Measurements from ENCODE around the gene AIFM3.

DNA sequence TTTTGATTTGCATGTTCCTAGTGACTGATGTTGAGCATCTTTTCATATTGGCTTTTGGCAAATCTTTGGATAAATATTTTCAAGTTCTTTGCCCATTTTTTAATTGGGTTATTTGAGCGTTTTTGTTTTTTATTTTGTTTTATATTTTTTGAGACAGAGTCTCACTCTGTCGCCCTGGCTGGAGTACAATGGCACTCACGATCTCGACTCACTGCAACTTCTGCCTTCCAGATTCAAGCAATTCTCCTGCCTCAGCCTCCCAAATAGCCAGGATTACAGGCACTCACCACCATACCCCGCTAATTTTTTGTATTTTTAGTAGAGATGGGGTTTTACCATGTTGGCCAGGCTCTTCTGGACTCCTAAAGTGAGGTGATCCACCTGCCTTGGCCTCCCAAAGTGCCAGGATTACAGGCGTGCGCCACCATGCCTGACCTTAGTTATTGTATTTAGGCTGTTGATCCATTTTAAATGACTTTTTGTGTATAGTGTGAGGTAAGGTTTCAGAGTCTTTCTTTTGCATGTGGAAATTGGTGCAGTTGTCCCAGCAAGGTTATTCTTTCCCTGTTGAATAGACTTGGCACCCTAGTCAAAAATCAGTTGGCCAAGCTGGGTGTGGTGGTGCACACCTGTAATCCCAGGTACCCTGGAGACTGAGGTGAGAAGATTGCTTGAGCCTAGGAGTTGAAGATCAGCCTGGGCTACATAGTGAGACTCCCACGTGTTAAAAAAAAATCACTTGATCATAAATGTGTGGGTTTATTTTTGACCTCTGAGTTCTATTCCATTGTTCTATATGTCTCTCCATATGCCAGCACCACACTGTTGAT, 23.7 kb upstream of the AIFM3 start:
- TF ChIP-seq, protein P1, sequence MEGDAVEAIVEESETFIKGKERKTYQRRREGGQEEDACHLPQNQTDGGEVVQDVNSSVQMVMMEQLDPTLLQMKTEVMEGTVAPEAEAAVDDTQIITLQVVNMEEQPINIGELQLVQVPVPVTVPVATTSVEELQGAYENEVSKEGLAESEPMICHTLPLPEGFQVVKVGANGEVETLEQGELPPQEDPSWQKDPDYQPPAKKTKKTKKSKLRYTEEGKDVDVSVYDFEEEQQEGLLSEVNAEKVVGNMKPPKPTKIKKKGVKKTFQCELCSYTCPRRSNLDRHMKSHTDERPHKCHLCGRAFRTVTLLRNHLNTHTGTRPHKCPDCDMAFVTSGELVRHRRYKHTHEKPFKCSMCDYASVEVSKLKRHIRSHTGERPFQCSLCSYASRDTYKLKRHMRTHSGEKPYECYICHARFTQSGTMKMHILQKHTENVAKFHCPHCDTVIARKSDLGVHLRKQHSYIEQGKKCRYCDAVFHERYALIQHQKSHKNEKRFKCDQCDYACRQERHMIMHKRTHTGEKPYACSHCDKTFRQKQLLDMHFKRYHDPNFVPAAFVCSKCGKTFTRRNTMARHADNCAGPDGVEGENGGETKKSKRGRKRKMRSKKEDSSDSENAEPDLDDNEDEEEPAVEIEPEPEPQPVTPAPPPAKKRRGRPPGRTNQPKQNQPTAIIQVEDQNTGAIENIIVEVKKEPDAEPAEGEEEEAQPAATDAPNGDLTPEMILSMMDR (conservative IDR thresholded peaks at IDR 0.05; ENCODE audit: low read depth, low read length) = no peak
- no peak for TF ChIP-seq POLR2A (IDR thresholded peaks at IDR 0.05; ENCODE audit: low read depth, low read length)
- TF ChIP-seq RCOR1 (IDR thresholded peaks at IDR 0.05; ENCODE audit: insufficient replicate concordance, low read length) = no peak
- TF ChIP-seq MAZ (IDR thresholded peaks at IDR 0.05; ENCODE audit: borderline replicate concordance, low read depth, low read length) = no peak
- TF ChIP-seq, protein P2, sequence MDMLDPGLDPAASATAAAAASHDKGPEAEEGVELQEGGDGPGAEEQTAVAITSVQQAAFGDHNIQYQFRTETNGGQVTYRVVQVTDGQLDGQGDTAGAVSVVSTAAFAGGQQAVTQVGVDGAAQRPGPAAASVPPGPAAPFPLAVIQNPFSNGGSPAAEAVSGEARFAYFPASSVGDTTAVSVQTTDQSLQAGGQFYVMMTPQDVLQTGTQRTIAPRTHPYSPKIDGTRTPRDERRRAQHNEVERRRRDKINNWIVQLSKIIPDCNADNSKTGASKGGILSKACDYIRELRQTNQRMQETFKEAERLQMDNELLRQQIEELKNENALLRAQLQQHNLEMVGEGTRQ (IDR thresholded peaks at IDR 0.05; ENCODE audit: low read depth, low read length) = no peak
- no peak for TF ChIP-seq MXI1 (IDR thresholded peaks at IDR 0.05; ENCODE audit: borderline replicate concordance, low read depth, low read length)
- TF ChIP-seq, protein P3, sequence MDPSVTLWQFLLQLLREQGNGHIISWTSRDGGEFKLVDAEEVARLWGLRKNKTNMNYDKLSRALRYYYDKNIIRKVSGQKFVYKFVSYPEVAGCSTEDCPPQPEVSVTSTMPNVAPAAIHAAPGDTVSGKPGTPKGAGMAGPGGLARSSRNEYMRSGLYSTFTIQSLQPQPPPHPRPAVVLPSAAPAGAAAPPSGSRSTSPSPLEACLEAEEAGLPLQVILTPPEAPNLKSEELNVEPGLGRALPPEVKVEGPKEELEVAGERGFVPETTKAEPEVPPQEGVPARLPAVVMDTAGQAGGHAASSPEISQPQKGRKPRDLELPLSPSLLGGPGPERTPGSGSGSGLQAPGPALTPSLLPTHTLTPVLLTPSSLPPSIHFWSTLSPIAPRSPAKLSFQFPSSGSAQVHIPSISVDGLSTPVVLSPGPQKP (IDR thresholded peaks at IDR 0.05; ENCODE audit: borderline replicate concordance, low read depth, low read length) = no peak
- TF ChIP-seq CHD1 (IDR thresholded peaks at IDR 0.05; ENCODE audit: low read depth, low read length) = no peak
- no peak for TF ChIP-seq SMC3 (IDR thresholded peaks at IDR 0.05; ENCODE audit: low read depth, low read length)
- TF ChIP-seq NFE2L2 (IDR thresholded peaks at IDR 0.05; ENCODE audit: low read depth, low read length) = no peak
- TF ChIP-seq RAD21 (IDR thresholded peaks at IDR 0.05; ENCODE audit: low read length) = no peak
- TF ChIP-seq RFX5 (IDR thresholded peaks at IDR 0.05; ENCODE audit: low read depth, low read length) = no peak
- no peak for TF ChIP-seq BHLHE40 (IDR thresholded peaks at IDR 0.05; ENCODE audit: low read depth, low read length)

Data from IMR-90 (cell line).